Measurements from ENCODE around the gene MRC2.

The MRC2 gene

DNA sequence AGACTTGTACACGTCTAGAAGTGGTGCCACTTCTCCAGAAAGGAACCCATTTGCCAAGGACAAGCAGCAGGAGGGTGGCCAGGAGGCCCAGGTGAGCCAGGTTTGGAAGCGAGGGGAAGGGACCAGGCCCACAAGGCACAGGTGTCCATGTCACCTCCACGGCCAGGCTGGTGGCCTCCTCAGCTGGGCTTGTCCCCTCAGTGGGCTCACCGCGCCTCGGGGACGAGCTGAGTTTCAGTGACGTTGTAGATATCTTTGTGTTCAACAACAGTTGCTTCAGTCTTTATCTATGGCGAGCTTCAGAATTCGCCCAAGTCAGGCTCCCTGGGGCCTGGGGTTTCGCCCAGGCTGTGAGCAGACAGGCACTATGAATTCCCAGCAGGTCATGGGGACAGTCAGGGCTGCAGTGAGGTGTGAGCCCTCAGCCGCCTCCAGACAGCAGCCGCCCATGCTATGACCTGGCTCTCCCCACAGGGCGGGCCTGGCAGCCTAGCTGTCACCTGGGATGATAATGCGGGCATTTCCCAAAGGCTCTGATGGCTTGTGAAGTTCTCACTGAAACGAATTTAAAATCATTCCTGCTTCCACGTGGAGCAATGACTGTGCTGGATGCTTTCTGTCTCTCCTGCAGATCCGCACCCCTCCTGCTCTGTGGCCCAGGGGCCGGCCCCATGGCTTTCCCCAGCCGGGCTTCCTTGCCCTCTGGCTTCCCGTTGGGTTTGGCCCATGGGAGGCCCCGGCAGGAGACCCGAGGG lies 89.5 kb downstream of the MRC2 start:
- Histone ChIP-seq H3K23ac (ENCODE audit: low read length) (no peak overlapping the region), H3K36me3 (ENCODE audit: control insufficient read depth, insufficient read depth, low read length) (no peaks in the 10 kb centered on the region), H3K9ac (ENCODE audit: low read length) (no peak overlapping the region), H3K4me1 (ENCODE audit: control insufficient read depth, low read depth, low read length) (no peaks in the 10 kb centered on the region), H3K27me3 (ENCODE audit: insufficient read depth, low read length, poor library complexity) (no peaks in the 10 kb centered on the region), H2BK120ac (ENCODE audit: low read depth, low read length) (no peak overlapping the region), H3K4ac (ENCODE audit: low read depth, low read length) (no peak overlapping the region), H2BK5ac (ENCODE audit: low read length) (no peak overlapping the region), H3K27ac (ENCODE audit: low read depth, low read length) (no peak overlapping the region), H4K5ac (ENCODE audit: low read length) (no peak overlapping the region), H3K79me1 (ENCODE audit: low read length) (no peaks in the 10 kb centered on the region), H3K56ac (ENCODE audit: low read length) (no peak overlapping the region), H3K4me2 (ENCODE audit: low read length) (no peak overlapping the region), H3K18ac (ENCODE audit: low read length) (no peak overlapping the region), H2BK15ac (replicated peaks; ENCODE audit: low read depth) (no peak overlapping the region), H3K79me2 (ENCODE audit: control insufficient read depth, insufficient read depth, low read length) (no peaks in the 10 kb centered on the region), H4K8ac (ENCODE audit: low read depth, low read length) (no peak overlapping the region), H3K4me3 (ENCODE audit: low read length) (no peak overlapping the region), H2AK5ac (ENCODE audit: low read length) (no peak overlapping the region)
- no peak for DNase-seq
- WGBS (ENCODE audit: extremely low coverage, insufficient coverage, low lambda C conversion rate): no CpG with 5 or more reads among the region's 23 CpGs

DNA sequence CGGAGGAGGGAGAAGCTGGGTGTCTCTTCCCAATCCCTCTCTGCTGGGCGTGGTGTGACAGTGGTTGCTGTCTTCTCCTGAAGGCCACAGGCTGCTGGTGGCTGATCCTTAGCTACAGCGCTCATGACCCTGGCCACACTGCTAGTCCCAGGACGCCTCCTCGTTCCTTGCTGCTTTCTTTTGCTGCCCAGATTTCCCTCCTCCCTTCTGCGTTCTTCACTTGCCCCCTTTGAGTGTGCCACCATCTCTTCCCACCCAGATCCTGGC lies 90.1 kb downstream of the MRC2 start:
- Histone ChIP-seq H3K79me2 (ENCODE audit: control insufficient read depth, insufficient read depth, low read length) (no peaks in the 10 kb centered on the region), H3K27ac (ENCODE audit: low read depth, low read length) (no peak overlapping the region), H2BK15ac (replicated peaks; ENCODE audit: low read depth) (no peak overlapping the region), H4K5ac (ENCODE audit: low read length) (no peak overlapping the region), H3K18ac (ENCODE audit: low read length) (no peak overlapping the region), H3K4me1 (ENCODE audit: control insufficient read depth, low read depth, low read length) (no peaks in the 10 kb centered on the region), H3K4ac (ENCODE audit: low read depth, low read length) (no peak overlapping the region), H3K27me3 (ENCODE audit: insufficient read depth, low read length, poor library complexity) (no peaks in the 10 kb centered on the region), H3K79me1 (ENCODE audit: low read length) (no peaks in the 10 kb centered on the region), H3K4me3 (ENCODE audit: low read length) (no peak overlapping the region), H3K36me3 (ENCODE audit: control insufficient read depth, insufficient read depth, low read length) (no peaks in the 10 kb centered on the region), H3K56ac (ENCODE audit: low read length) (no peak overlapping the region), H3K9ac (ENCODE audit: low read length) (no peak overlapping the region), H2BK5ac (ENCODE audit: low read length) (no peak overlapping the region), H3K23ac (ENCODE audit: low read length) (no peak overlapping the region), H2BK120ac (ENCODE audit: low read depth, low read length) (no peak overlapping the region), H3K4me2 (ENCODE audit: low read length) (no peak overlapping the region), H2AK5ac (ENCODE audit: low read length) (no peak overlapping the region), H4K8ac (ENCODE audit: low read depth, low read length) (no peak overlapping the region)
- no CpG with 5 or more reads among the region's 6 CpGs for WGBS (ENCODE audit: extremely low coverage, insufficient coverage, low lambda C conversion rate)
- no peak for DNase-seq

DNA sequence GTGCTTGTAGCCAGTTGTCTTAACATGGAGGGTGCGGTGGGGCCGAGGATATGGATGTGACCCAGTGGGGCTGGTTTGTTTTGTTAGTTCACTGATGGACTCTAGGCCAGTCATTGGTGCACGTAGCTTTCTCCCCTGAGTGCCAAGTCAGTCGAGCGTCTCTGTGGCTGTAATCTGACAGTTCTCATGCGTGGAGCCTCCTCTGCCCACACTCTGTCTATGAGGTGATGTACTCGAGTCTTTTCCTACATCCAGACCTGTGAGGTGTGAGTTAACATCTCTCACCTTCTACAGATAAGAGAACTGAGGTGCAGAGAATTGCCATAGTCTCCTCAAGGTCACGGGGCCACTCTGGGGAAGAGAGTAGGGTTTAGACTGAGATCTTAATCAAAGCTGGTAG lies 90.4 kb downstream of the MRC2 start:
- Histone ChIP-seq H3K27ac (ENCODE audit: low read depth, low read length) (no peak overlapping the region), H3K27me3 (ENCODE audit: insufficient read depth, low read length, poor library complexity) (no peaks in the 10 kb centered on the region), H3K23ac (ENCODE audit: low read length) (no peak overlapping the region), H3K9ac (ENCODE audit: low read length) (no peak overlapping the region), H3K79me1 (ENCODE audit: low read length) (no peaks in the 10 kb centered on the region), H2BK5ac (ENCODE audit: low read length) (no peak overlapping the region), H3K4me2 (ENCODE audit: low read length) (no peak overlapping the region), H3K56ac (ENCODE audit: low read length) (no peak overlapping the region), H4K5ac (ENCODE audit: low read length) (no peak overlapping the region), H3K4me1 (ENCODE audit: control insufficient read depth, low read depth, low read length) (no peaks in the 10 kb centered on the region), H3K79me2 (ENCODE audit: control insufficient read depth, insufficient read depth, low read length) (no peaks in the 10 kb centered on the region), H2BK120ac (ENCODE audit: low read depth, low read length) (no peak overlapping the region), H2BK15ac (replicated peaks; ENCODE audit: low read depth) (no peak overlapping the region), H3K18ac (ENCODE audit: low read length) (no peak overlapping the region), H3K36me3 (ENCODE audit: control insufficient read depth, insufficient read depth, low read length) (no peaks in the 10 kb centered on the region), H3K4ac (ENCODE audit: low read depth, low read length) (no peak overlapping the region), H2AK5ac (ENCODE audit: low read length) (no peak overlapping the region), H4K8ac (ENCODE audit: low read depth, low read length) (no peak overlapping the region), H3K4me3 (ENCODE audit: low read length) (no peak overlapping the region)
- no peak for DNase-seq
- no CpG with 5 or more reads among the region's 8 CpGs for WGBS (ENCODE audit: extremely low coverage, insufficient coverage, low lambda C conversion rate)

GRCh38 chr17:62718429-62718828 lies 91.0 kb downstream of the MRC2 start:
- no peak overlapping the region for H3K18ac ChIP-seq (ENCODE audit: low read length)
- H3K27me3 ChIP-seq (ENCODE audit: insufficient read depth, low read length, poor library complexity): no peaks in the 10 kb centered on the region
- no peaks in the 10 kb centered on the region for H3K36me3 ChIP-seq (ENCODE audit: control insufficient read depth, insufficient read depth, low read length)
- no peak overlapping the region for H4K8ac ChIP-seq (ENCODE audit: low read depth, low read length)
- no peak overlapping the region for H2BK5ac ChIP-seq (ENCODE audit: low read length)
- DNase-seq: no peak
- H3K4me3 ChIP-seq (ENCODE audit: low read length): no peak overlapping the region
- WGBS (ENCODE audit: extremely low coverage, insufficient coverage, low lambda C conversion rate): no CpG with 5 or more reads among the region's 11 CpGs
- H3K79me2 ChIP-seq (ENCODE audit: control insufficient read depth, insufficient read depth, low read length): no peaks in the 10 kb centered on the region
- no peak overlapping the region for H2BK120ac ChIP-seq (ENCODE audit: low read depth, low read length)
- H3K9ac ChIP-seq (ENCODE audit: low read length): no peak overlapping the region
- H3K79me1 ChIP-seq (ENCODE audit: low read length): no peaks in the 10 kb centered on the region
- H3K56ac ChIP-seq (ENCODE audit: low read length): no peak overlapping the region
- no peak overlapping the region for H4K5ac ChIP-seq (ENCODE audit: low read length)
- no peaks in the 10 kb centered on the region for H3K4me1 ChIP-seq (ENCODE audit: control insufficient read depth, low read depth, low read length)
- H3K4me2 ChIP-seq (ENCODE audit: low read length): no peak overlapping the region
- H3K4ac ChIP-seq (ENCODE audit: low read depth, low read length): no peak overlapping the region
- no peak overlapping the region for H2BK15ac ChIP-seq (replicated peaks; ENCODE audit: low read depth)
- no peak overlapping the region for H2AK5ac ChIP-seq (ENCODE audit: low read length)
- H3K27ac ChIP-seq (ENCODE audit: low read depth, low read length): no peak overlapping the region
- no peak overlapping the region for H3K23ac ChIP-seq (ENCODE audit: low read length)

DNA sequence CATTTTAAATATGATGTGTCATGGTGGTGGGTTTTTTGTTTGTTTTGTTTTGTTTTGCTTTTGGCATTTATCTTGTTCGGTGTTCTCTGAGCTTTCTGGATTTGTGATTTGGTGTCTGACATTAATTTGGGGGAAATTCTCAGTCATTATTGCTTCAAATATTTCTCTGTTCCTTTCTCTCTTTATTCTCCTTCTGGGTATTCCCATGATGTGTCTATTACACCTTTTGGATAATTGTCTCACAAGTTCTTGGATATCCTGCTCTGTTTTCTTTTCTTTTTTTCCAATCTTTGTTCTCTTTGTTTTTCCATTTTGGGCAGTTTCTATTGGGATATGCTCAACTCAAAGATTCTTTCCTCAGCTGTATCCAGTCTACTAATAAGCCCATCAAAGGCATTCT lies 92.1 kb downstream of the MRC2 start:
- WGBS (ENCODE audit: extremely low coverage, insufficient coverage, low lambda C conversion rate): no CpG with 5 or more reads among the region's 1 CpG
- H2BK15ac ChIP-seq (replicated peaks; ENCODE audit: low read depth): no peak overlapping the region

More for the DNA sequence above, 92.1 kb downstream of the MRC2 start:
- no peak overlapping the region for H3K4me2 ChIP-seq (ENCODE audit: low read length)
- no peak overlapping the region for H3K18ac ChIP-seq (ENCODE audit: low read length)
- DNase-seq: no peak
- H4K5ac ChIP-seq (ENCODE audit: low read length): no peak overlapping the region
- H3K79me1 ChIP-seq (ENCODE audit: low read length): no peaks in the 10 kb centered on the region
- H3K27me3 ChIP-seq (ENCODE audit: insufficient read depth, low read length, poor library complexity): no peaks in the 10 kb centered on the region
- H3K9ac ChIP-seq (ENCODE audit: low read length): no peak overlapping the region
- no peak overlapping the region for H3K27ac ChIP-seq (ENCODE audit: low read depth, low read length)
- no peak overlapping the region for H3K56ac ChIP-seq (ENCODE audit: low read length)
- no peaks in the 10 kb centered on the region for H3K4me1 ChIP-seq (ENCODE audit: control insufficient read depth, low read depth, low read length)
- H3K23ac ChIP-seq (ENCODE audit: low read length): no peak overlapping the region
- no peak overlapping the region for H3K4ac ChIP-seq (ENCODE audit: low read depth, low read length)
- no peak overlapping the region for H2BK5ac ChIP-seq (ENCODE audit: low read length)
- no peak overlapping the region for H3K4me3 ChIP-seq (ENCODE audit: low read length)
- H2BK120ac ChIP-seq (ENCODE audit: low read depth, low read length): no peak overlapping the region
- no peaks in the 10 kb centered on the region for H3K79me2 ChIP-seq (ENCODE audit: control insufficient read depth, insufficient read depth, low read length)
- H4K8ac ChIP-seq (ENCODE audit: low read depth, low read length): no peak overlapping the region
- no peak overlapping the region for H2AK5ac ChIP-seq (ENCODE audit: low read length)
- H3K36me3 ChIP-seq (ENCODE audit: control insufficient read depth, insufficient read depth, low read length): no peaks in the 10 kb centered on the region
